Measurements from ENCODE around the gene INTS15. TPM values are rescaled to one million over a fixed set of nuclear protein-coding genes. Genes with fewer than 3 reads are reported as not detected.
"Not testable (repeated sequence)": the region's sequence is repeated elsewhere in the genome, so short reads cannot be mapped to it uniquely, and the experiment has no call there.

Gene INTS15
- total RNA-seq, 1 donor from 2014 or later = 45.1 TPM

GRCh38 chr7:6616854-6617643 lies 27.2 kb downstream of the INTS15 start:
- Mint-ChIP-seq H3K27ac (no peak overlapping the region), H3K4me1 (peaks cover 9% of the 10 kb centered on the region), H3K9me3 (no peaks in the 10 kb centered on the region), H3K27me3 (peaks cover 38% of the 10 kb centered on the region), H3K4me3 (peak overlapping the region; percentile 51), H3K36me3 (ENCODE audit: low read depth) (no peaks in the 10 kb centered on the region)
- intact Hi-C loops (cut with micrococcal nuclease) = no loop called here
- DNase-seq = no peak

GRCh38 chr7:6618621-6619020 lies 28.8 kb downstream of the INTS15 start:
- Mint-ChIP-seq H3K4me3 (no peak overlapping the region), H3K27me3 (peaks cover 30% of the 10 kb centered on the region), H3K9me3 (no peaks in the 10 kb centered on the region), H3K4me1 (peaks cover 10% of the 10 kb centered on the region), H3K27ac (no peak overlapping the region), H3K36me3 (ENCODE audit: low read depth) (no peaks in the 10 kb centered on the region)
- intact Hi-C loops (cut with micrococcal nuclease) = no loop called here
- no peak for DNase-seq

DNA sequence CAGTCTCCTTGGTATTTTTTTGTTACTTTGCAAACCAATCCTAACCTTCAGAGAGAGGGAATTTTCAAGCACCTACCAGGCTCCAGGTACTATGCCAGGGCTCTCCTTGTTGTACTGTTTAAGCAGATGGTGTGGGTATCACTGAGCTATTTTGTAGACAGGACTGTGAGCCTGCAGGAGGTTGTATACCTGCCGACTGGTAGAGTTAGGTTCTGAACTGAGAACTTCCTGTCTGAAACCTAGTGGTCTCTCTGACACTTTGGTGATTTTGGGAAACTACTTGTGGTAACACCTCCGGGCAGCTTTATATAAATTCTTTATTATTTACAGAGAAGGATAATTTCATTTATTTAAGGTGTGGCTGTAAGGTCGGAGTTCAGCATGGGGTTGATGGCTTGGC lies 30.1 kb downstream of the INTS15 start:
- Mint-ChIP-seq H3K27ac (no peak overlapping the region), H3K4me1 (peaks cover 17% of the 10 kb centered on the region), H3K36me3 (ENCODE audit: low read depth) (no peaks in the 10 kb centered on the region), H3K9me3 (no peaks in the 10 kb centered on the region), H3K27me3 (peaks cover 18% of the 10 kb centered on the region), H3K4me3 (no peak overlapping the region)
- no peak for DNase-seq
- intact Hi-C loops (cut with micrococcal nuclease) = no loop called here

- Mint-ChIP-seq H3K27ac (no peak overlapping the region), H3K4me1 (peaks cover 17% of the 10 kb centered on the region), H3K9me3 (no peaks in the 10 kb centered on the region), H3K4me3 (no peak overlapping the region), H3K36me3 (ENCODE audit: low read depth) (no peaks in the 10 kb centered on the region), H3K27me3 (peaks cover 13% of the 10 kb centered on the region)
- intact Hi-C loops (cut with micrococcal nuclease) = no loop called here
- DNase-seq = no peak
Measured at GRCh38 chr7:6621195-6622133, 31.6 kb downstream of the INTS15 start.

DNA sequence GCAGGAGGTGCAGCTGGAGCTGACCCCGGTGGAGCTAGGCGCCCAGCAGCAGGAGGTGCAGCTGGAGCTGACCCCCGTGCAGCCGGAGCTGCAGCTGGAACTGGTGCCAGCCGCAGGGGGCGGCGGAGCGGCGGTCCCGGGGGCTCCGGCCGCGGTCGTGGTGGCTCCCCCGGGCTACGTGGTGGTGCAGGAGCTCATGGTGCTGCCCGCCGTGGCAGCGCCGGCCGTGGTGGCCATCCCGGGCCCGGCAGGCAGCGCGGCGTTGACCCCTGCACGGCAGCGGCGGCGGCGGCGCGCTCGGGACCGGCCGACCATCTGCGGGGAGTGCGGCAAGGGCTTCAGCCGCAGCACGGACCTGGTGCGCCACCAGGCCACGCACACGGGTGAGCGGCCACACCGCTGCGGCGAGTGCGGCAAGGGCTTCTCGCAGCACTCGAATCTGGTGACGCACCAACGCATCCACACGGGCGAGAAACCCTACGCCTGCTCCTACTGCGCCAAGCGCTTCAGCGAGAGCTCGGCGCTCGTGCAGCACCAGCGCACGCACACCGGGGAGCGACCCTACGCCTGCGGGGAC lies 32.4 kb downstream of the INTS15 start:
- Mint-ChIP-seq H3K9me3 (no peaks in the 10 kb centered on the region), H3K27me3 (peaks cover 10% of the 10 kb centered on the region), H3K36me3 (ENCODE audit: low read depth) (no peaks in the 10 kb centered on the region), H3K27ac (no peak overlapping the region), H3K4me1 (peaks cover 15% of the 10 kb centered on the region), H3K4me3 (no peak overlapping the region)
- intact Hi-C loops (cut with micrococcal nuclease) = no loop called here
- no peak for DNase-seq

DNA sequence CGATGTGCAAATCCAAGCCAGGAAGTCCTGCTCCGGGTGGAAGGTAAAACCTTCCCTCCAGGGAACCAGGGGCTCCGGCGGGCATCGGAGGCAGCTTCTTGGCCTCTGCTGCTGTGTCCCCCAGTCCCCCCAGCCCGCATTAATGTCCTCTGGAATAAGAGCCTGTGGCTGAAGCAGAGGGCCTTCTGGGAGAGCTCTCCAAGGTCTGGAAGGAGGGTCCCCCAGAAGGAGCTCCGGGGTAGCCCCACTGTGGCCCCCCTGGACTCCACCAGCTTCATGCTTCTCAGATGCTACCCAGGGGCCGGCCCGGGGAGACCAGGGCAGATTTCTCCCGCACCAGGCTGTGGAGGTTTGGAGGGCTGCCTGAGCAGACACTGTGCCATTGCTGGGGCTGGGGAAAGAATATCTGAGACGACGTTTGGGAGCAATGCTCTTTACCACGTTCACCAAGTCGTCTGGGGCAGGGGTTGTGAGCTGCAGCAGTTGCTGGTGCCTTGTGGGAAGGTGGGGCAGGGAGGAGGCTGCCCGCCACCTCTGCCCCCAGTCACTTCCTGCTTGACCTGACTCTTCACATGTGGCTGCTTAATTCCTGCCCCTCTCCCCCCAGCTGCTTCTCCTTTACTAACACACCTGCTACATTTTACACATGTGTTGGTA lies 33.9 kb downstream of the INTS15 start:
- Mint-ChIP-seq H3K4me1 (peaks cover 15% of the 10 kb centered on the region), H3K4me3 (peak overlapping the region; percentile 25), H3K27me3 (peaks cover 2% of the 10 kb centered on the region), H3K27ac (peak overlapping the region; percentile 66), H3K36me3 (ENCODE audit: low read depth) (no peaks in the 10 kb centered on the region), H3K9me3 (no peaks in the 10 kb centered on the region)
- peak; percentile 65 for DNase-seq
- intact Hi-C loops (cut with micrococcal nuclease) = no loop called here

DNA sequence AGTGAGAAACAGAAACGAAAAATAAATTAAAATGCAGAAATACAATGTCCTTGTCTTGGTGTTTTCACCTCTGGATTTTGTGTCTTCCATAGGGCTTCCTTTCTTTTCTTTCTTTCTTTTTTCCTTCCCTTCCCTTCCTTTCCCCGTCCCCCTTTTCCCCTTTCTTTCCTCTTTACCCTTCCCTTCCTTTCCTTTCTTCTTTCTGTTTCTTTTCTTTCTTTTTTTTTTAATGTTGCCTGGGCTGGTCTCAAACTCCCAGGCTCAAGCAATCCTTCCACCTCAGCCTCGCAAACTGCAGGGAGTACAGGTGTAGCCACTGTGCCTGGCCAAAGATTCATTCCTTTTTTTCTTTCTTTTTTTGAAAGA lies 34.4 kb downstream of the INTS15 start:
- Mint-ChIP-seq H3K4me3 (peak overlapping the region; percentile 25), H3K9me3 (no peaks in the 10 kb centered on the region), H3K36me3 (ENCODE audit: low read depth) (no peaks in the 10 kb centered on the region), H3K4me1 (peaks cover 15% of the 10 kb centered on the region), H3K27me3 (no peaks in the 10 kb centered on the region), H3K27ac (peak overlapping the region; percentile 66)
- no peak for DNase-seq
- intact Hi-C loops (cut with micrococcal nuclease) = no loop called here

- no peaks in the 10 kb centered on the region for H3K9me3 Mint-ChIP-seq
- no peaks in the 10 kb centered on the region for H3K27me3 Mint-ChIP-seq
- no peak overlapping the region for H3K27ac Mint-ChIP-seq
Measured at GRCh38 chr7:6628045-6628444, 38.2 kb downstream of the INTS15 start.

GRCh38 chr7:6630007-6630849 lies 40.4 kb downstream of the INTS15 start:
- no peak for DNase-seq
- Mint-ChIP-seq H3K27ac (no peak overlapping the region), H3K36me3 (ENCODE audit: low read depth) (peaks cover 3% of the 10 kb centered on the region), H3K4me3 (no peak overlapping the region), H3K9me3 (no peaks in the 10 kb centered on the region), H3K4me1 (no peaks in the 10 kb centered on the region), H3K27me3 (no peaks in the 10 kb centered on the region)
- intact Hi-C loops (cut with micrococcal nuclease) = no loop called here

More at GRCh38 chr7:6628045-6628444, 38.2 kb downstream of the INTS15 start:
- DNase-seq = no peak
- H3K4me3 Mint-ChIP-seq = no peak overlapping the region
- H3K36me3 Mint-ChIP-seq (ENCODE audit: low read depth) = no peaks in the 10 kb centered on the region
- H3K4me1 Mint-ChIP-seq = peaks cover 11% of the 10 kb centered on the region
- intact Hi-C loops (cut with micrococcal nuclease) = no loop called here

DNA sequence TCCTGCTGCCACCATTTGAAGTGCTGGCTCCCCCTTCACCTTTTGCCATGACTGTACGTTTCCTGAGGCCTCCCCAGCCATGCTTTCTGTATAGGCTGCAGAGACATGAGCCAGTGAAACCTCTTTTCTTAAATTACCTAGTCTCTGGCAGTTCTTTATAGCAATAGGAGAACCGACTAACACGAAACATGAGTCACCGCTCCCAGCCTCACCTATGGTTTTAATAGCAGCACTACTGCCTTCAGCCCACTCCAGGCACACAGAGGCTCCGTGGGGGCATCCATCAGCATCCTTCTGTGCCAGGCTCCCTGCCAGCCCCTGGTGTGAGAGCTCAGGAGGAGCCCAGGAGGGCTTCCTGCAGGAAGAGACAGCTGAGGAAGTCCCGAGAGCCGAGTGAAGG lies 41.8 kb downstream of the INTS15 start:
- H3K27ac Mint-ChIP-seq = no peak overlapping the region
- peaks cover 4% of the 10 kb centered on the region for H3K4me1 Mint-ChIP-seq
- H3K27me3 Mint-ChIP-seq = no peaks in the 10 kb centered on the region
- H3K9me3 Mint-ChIP-seq = no peaks in the 10 kb centered on the region
- H3K4me3 Mint-ChIP-seq = no peak overlapping the region
- no peak for DNase-seq
- H3K36me3 Mint-ChIP-seq (ENCODE audit: low read depth) = peaks cover 3% of the 10 kb centered on the region
- intact Hi-C loops (cut with micrococcal nuclease) = no loop called here

DNA sequence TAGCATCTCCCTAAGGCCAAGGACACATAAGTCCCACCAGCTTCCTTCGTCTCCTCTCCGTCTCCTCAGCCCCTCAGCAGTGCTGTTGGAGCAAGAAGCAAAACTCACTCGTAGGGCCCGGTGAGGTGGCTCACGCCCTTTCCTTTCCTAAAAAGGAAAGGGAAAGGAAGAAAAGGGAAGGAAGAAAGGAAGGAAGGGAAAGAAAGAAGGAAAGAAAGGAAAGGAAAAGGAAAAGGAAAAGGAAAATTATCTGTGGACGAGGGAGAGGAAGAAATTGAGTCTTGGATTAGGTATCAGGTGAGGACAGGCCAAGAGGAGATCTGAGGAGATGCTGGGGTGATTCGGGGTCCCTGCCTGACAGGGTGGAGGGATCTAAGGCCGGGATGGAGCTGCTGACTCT lies 44.2 kb downstream of the INTS15 start:
- H3K27ac Mint-ChIP-seq = no peak overlapping the region

DNA sequence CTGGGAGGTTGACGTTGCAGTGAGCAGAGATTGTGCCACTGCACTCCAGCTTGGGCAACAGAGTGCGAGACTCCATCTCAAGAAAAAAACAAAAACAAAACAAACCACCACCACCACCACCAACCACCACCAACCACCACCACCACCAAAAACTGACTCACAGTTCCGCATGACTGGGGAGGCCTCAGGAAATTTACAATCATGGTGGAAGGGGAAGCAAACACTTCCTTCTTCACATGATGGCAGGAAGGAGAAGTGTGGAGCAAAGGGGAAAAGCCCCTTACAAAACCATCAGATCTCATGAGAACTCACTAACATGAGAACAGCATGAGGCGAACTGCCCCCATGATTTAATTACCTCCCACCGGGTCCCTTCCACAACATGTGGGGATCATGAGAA lies 45.1 kb downstream of the INTS15 start:
- not testable (repeated sequence) for DNase-seq, H3K27me3 Mint-ChIP-seq, H3K9me3 Mint-ChIP-seq
- Mint-ChIP-seq H3K4me3 (peak overlapping the region; percentile 21), H3K36me3 (ENCODE audit: low read depth) (peaks cover 20% of the 10 kb centered on the region), H3K4me1 (peaks cover 23% of the 10 kb centered on the region), H3K27ac (peak overlapping the region; percentile 15)
- intact Hi-C loops (cut with micrococcal nuclease) = loop anchor here (5.0 kb wide), 1 partner anchor 58 kb away; the partner anchor contains the start of gene ZDHHC4

More for the DNA sequence above, 44.2 kb downstream of the INTS15 start:
- Mint-ChIP-seq H3K9me3 (no peaks in the 10 kb centered on the region), H3K4me1 (peaks cover 15% of the 10 kb centered on the region), H3K4me3 (no peak overlapping the region), H3K36me3 (ENCODE audit: low read depth) (peaks cover 11% of the 10 kb centered on the region), H3K27me3 (no peaks in the 10 kb centered on the region)
- intact Hi-C loops (cut with micrococcal nuclease) = no loop called here
- DNase-seq = no peak
